GM20431 (cell line): ENCODE measurements around the gene LEMD2.

Experiments
- in situ Hi-C: fragments of 300-500 bp; cut with MseI, MboI; formaldehyde crosslinking; loops from one replicate; pipeline ENCODE4 v1.15.0; 2020; ENCODE audit warnings: low sequenced_read_pairs; ENCODE audit not compliant: unreplicated experiment

LEMD2 gene

DNA sequence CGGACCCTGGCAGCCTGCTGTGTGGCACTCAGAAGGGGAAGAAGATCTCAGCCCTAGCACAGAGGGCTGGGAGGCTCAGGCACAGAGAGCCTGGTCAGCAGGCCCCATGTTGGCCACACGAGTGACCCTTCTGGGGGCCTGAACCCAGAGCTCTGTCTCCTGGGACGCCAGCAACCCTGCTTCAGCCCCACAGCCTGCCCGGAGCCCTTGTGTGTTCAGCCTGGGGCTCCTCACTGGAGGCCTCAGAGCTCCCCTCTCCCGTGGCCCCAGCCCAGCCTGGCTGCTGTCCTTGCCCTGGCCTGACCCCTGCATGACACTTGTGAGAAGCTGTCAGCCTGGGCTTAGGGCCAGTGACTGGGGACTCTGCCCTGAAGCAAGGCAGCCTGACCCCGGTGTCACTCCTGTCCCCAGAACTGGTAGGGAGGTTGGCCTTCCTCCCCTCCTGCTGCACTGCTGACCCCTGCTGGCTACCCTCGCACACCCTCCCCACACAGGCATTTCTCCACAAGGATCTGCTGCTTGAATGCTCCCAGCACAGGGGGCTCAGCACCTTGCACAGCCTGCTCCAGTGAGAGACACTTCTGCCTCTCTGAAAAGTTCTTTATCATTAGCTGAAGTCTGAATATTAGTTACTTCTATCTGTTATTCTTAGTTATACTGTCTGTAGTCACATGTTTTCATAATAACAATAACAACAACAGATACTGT lies 26.9 kb downstream of the LEMD2 start:
- in situ Hi-C loops: loop anchor here (10.0 kb wide), 1 partner anchor 393 kb away; no protein-coding TSS in a partner anchor

DNA sequence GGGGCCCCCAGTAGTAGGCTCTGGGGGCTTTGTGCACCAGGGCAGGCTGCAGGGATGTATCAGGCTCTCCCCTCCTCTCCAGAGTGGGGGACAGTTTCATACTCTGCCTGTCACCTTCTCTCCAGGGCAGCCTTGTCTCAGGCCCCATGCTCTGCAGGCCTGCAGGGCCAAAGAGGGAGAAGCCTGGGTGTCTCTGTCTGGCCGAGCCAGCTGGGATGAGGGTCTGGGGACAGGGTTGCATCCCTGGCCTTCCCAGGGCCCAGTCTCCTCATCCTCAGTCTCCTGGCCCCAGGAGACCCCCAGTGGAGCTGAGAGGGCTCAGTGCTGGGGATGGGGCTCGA lies 27.4 kb downstream of the LEMD2 start:
- in situ Hi-C loops: loop anchor here (10.0 kb wide), 1 partner anchor 393 kb away; no protein-coding TSS in a partner anchor

DNA sequence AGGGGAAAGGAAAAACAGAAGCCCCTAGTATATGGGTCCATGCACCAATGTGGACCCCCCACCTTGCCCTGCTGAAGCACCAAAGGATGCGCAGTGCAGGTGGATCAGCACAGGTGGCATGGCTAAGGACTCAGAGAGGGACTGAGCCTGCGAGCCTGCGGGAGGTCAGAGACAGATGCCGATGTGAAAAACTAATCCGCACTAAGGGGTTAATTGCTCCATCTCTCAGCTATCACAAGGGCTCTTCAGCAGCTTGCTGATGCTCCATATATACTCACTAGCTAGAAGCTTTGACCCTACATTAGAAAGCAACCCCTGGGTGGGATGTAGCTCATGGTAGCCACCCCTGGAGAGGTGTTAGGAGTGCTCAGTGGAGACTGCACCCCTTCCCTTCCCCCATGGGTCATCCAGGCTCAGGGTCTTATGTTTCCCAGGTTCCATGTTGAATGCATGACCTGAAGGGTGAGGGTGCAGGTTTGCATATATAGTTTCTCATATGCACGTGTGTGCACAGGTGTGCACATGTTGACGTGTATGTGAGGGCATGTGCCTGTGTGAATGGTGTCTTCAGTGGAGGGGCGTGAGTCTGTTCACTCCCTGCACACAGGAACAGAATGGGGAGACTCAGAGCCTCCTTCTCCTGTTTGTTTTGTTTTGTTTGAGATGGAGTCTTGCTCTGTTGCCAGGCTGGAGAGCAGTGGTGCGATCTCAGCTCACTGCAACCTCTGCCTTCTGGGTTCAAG lies 28.9 kb downstream of the LEMD2 start:
- in situ Hi-C loops: loop anchor here (10.0 kb wide), 1 partner anchor 395 kb away; no protein-coding TSS in a partner anchor

DNA sequence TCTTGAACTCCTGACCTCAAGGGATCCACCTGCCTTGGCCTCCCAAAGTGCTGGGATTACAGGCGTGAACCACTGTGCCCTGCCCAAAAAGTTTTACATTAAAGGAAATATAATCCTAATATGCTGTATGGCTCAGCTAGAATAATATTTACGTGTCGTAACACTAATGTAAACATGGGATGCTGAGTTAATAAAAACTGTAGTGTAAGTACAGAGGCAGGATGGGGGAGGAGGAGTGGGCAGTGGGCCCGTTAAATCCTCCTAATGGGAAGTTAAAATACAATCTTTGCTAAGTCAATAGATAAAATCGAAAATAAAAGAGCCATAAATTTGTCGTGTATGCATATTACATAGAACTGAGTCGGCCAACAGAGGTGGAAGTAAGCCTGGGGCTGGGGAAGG lies 30.1 kb downstream of the LEMD2 start:
- in situ Hi-C loops: no loop called here

DNA sequence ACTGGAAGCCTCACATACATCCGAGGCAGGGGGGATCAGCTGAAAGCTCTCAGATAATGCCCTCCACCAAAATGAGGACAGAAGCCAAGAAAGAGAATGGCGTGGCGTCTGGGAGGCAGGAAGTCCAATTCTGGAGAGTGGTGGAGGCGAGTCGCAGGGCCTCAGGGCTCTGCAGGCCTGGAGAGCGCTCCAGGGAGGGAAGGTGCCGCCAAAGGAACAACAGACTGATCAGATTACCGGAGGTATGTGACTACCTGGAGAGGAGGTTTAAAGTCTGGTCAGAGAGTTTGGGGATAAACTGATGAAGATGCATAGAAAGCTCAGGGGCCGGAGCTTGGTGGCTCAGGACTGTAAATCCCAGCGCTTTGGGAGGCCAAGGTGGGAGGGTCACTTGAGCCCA lies 31.0 kb downstream of the LEMD2 start:
- in situ Hi-C loops: no loop called here

DNA sequence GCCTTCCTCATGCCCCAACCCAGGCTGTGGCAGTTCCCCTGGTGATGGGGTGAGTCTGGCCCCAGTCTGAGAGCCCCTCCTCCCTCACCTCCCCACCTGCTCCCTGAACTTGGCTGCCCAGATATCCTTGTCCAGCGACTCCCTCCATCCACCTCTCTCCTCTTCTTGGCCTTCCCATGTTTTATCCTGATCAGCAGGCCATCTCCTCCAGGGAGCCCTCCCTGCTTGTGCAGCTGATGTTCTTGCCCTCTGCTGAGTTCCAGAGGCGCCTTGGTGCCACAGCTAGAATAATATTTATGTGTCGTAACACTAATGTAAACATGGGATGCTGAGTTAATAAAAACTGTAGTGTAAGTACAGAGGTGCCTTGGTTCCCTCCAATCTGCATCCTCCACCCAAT lies 31.8 kb downstream of the LEMD2 start:
- in situ Hi-C loops: no loop called here

DNA sequence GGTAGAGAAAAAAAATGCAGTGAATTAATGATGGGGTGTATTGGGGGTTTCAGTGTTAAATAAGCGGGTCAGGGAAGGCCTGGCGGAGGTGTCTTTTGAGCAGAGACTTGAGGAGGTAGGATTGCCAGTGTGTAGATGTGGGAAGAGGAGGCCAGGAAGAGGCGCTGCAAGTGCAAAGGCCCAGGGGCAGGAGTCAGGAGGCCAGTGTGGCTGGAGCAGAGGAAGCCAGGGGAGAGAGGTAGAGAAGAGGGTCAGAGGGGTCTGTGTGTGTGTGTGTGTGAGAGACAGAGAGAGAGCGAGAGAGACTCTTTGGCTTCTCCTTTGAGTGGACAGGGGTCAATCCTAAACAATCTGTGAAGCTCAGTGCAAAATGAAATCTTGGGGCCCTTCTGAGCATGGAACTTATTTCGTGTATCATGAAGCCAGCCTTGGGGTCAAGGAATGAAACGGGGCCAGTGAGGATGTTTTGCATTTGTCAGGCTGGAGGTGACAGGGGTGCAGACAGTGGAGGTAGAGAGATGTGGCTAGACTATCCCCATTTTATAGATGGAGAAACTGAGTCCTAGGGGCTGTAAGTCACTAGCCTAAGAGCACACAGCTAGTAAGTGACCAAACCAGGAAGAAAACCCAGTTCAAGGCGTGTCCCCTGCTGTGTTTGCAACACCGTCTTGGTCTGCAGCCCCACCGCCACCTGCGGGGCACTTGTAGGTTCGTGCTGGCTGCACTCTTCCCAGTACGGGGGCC lies 32.5 kb downstream of the LEMD2 start:
- in situ Hi-C loops: no loop called here

DNA sequence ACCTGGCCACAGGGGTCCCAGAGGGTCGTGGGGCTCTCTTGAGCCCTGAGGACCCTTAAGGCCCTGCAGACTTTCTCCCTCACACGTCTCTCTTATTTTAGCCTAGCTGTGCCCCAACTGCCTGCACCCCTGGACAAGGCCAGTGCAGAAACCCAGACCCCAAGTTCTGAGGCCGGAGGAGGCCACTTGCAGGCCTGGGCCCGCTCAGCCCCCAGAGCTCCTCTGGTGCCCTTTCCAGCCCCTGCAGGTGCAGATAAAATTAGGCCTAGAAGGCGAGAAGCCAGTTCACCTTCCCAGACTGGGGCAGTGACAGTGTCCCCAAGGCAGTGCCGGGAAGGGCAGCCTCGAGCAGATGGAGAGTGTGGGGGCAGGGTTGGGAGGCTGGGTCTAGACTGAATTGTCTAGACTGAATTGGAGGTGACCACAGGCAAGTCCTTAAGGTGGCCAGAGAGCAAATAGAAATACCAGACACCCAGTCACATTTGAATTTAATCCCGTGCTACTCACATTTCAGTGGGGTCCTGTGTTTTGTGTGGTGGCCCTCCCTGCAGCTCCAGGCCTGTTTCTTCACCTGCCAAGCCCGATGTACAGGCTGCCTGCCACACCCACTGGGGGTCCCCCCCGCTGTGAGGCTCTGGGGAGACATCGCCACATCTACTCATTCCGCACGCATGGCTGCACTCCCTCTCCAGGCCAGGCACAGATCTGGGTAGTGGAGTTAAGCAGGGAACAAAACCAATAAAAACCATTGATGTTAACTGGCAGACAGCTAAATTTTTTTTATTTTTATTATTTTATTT lies 33.7 kb downstream of the LEMD2 start:
- in situ Hi-C loops: no loop called here

DNA sequence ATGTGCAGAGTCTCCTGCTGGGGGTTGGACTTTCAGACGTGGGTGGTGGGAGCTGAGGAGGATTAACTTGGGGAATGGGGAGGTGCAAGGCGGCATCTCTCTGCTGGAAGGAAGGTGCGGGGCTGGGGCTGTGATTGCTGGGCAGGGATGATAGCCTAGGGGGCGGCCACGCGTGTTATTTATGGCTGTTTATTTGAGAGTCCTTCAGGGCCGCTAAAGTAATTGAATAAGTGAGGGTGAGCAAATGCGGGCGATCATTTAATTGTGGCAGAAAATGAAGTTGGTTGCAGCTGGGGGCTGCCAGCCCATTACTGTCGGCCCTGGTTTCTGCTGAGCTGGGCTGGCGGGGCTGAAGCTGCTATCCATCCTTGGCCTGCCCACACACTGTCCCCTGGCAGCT lies 34.7 kb downstream of the LEMD2 start:
- in situ Hi-C loops: no loop called here

DNA sequence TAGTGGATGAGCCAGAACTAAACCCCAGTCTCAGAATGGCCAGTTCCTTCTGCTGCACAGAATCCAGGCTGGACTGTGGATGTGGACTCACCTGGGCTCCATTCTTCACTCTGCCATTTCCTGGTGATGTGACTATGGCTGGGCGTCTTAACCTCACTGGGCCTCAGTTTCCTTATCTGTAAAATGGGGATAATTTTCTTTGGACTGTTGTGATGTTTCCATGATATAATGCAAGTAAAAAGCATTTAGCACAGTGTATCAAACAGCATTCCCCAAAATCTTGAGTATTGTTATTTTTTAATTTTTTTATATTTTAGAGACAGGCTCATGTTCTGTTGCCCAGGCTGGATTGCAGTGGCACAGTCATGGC lies 36.3 kb downstream of the LEMD2 start:
- in situ Hi-C loops: no loop called here

DNA sequence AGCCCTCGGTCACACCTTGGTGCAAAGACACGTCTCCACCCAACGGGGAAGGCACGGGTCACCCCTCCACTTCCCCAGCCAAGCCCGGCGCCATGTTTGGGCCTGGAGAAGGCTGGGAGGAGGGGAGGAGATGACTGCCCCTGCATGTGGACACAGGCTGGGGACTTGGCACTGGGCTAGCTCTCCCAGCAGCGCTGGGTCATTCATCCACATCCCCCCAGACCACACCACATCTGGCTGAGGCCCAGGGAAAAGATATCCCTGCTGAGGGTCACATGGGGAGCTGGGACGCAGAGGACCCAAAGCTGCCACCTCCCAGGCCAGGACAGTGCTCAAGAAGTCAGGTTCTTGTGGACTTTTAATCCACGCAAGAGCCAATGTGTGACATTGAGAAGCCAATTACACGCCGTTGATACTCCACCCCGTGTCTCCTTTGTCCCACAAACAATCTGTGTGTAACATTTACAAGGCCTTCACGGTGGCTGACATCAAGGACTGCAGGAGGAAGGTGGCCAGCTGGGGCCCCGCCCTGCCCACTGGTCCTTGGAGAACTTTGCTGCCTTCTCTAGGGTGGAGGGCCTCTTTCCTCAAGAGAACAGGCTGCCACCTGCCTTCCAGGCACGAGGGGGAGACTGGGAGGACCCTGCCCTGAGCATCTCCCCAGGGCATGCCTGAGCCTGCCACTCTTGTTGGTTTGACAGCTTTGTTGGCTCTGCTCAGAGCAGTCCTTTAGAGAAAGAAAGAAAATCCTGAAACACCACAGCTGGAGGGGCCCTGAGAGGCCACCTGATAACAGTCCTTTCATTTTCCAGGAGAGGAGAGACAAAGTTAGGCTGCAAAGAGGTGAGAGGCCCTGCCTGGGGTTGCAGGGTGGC lies 36.9 kb downstream of the LEMD2 start:
- in situ Hi-C loops: no loop called here

DNA sequence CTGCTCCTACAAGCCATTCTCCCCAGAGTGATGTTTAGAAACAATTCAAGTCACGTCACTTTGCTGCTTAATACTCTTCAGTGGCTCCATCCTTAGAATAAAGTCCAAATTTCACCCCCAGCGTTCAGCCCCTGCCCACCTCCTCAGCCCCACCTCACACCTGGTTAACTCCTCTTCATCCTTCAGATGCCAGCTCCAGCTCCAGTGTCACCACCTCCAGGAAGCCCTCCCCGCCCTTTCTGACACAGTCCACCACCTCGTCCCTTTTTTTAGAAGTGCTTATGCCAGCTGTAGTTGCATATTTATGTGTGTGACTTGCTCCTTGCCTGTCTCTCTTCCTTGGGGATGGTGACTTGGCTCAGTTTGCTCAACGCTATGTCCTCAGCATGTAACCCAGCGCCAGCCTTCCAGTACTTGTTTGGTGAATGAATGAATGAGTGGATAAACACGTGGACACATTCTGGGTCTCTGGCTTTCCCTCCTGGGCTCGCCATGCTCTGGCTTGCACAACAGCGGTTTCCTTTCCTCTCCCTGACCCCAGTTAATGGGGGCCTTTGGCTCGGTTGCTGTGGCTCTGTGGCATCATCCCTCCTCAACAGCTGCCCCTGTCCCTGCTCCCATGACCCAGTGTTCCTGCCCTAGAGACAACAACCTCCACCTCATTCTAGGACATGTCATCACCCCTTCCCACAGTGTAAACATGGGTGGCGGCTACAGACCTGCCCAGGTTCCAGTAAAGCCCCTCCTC lies 38.5 kb downstream of the LEMD2 start:
- in situ Hi-C loops: no loop called here

DNA sequence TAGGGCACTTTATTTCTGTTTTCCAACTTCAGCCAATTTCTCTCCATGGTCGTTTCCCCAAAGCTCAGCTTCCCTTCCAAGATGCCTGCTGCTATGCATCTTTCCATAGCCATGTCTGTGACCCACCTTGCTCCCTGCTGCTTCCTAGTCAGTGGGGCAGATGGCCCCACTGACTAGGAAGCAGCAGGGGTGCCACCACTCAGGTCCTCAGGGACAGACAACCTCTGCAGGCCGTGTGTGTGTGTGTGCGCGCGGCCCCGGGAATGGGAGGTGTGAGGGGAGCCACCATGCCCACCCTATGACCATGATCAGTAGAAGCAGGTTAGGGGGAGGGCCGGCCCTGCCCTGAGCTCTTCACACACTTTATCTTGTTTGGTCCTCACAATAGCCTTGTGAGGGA lies 39.5 kb downstream of the LEMD2 start:
- in situ Hi-C loops: no loop called here

DNA sequence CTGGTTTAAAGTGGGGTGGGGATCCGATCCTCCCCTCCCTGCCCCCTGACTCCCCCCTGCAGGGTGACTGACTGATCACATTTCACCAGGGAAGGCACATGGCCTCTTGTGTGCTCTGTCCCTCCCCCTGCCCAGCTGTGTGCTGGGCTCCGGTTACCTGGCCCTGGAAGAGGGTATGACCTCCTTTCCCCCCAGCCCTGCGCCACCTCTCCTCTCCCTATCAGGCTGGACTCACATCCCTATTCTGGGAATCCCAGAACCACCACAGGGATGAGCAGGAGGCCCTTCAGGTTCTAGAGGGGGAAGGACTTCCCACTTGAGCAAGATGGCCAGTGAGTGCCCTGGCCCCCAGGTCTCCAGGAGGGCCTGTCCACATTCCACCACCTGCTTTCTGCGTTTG lies 40.1 kb downstream of the LEMD2 start:
- in situ Hi-C loops: no loop called here

DNA sequence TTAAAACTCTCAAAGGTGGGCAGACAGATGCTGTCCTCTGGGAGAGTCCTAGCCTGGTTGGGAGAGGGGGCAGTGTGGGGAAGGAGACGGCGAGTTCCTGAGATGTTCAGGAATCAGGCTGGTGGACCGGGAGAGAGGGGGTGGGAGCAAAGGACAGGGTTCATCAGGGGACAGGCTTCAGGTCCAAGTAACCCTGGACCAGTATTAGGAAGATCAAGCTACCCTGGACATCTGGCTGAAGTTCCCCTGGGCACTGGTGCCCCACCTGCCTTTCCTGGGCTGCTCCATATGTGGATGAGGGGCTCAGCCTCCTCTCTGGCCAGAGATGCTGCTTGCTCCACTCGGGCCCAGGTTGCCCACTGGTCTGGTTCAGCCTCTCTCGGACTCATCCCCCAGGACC lies 41.1 kb downstream of the LEMD2 start:
- in situ Hi-C loops: no loop called here

DNA sequence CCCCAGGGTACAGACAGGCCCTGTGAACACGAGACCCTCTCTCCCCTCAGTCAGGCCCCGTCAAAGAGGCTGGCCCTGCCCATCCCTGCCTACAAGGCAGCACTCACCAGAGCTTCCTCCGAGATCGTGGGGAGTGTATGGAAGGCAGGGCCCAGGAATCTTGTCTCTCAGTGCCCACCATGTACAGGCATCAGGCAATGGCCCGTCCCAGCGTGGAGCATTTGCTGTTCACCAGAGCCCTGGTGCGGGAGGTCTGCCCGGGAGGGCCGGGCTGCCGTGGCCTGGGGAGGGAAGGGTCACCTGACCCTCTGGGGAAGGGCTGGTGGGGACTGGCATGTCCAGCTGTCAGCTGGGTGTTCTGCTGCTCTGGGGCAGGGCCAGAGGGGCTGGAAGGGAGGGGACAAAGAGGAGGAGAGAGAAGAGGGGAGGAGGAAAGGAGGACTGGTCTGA lies 42.3 kb downstream of the LEMD2 start, which contains the start of gene IP6K3:
TSS of gene IP6K3 (minus strand) at position 255 of the 450 bp plus-strand sequence. CDS start 11,429 bp downstream, outside the sequence.
- in situ Hi-C loops: no loop called here

DNA sequence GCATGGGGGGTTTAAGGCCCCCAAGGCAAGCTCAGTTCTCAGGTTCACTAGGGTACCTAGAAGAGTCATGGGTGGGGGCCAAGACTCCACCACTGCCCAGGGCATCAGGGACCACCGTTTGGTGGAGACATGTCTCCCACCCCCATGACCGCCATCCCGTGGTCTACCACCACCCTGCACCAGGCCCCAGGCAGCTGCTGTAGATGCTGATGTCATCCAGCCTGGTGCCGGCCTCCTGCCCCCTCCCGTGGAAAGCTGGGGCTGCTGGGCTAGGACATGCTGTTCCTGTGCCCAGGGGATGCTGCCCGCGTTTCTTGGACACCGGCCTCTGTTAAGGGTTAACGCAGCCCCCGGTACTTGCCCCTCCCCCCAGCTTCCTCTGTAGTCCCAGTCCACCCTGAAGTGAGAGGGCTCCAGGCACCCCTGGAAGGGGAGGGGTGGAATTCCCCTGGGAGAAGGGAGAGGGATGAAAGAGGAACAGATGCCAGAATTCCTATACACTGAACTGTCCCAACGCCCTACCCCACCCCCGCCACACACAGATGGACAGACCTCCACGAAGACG lies 42.8 kb downstream of the LEMD2 start:
- in situ Hi-C loops: no loop called here

DNA sequence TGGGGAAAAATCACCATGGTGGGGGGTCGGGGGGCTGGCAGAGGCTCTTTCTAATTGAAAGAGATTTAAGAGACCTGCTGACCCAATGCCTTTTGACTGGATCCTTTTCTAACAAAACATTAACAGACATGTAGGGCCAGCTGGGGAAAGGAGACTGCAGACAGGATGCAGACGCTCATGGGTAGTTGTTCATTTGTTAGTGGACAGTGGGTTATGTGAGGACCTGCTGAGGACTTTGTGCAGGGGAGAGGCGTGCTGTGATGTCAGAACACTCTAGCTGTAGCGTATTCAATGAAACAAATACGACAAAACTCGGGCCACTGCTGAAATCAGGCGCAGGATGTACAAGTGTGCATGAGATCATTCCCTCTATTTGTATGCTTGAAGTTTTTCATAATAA lies 43.4 kb downstream of the LEMD2 start:
- in situ Hi-C loops: no loop called here
